ENCODE data around the gene GBP4.

GRCh38 chr1:89243046-89243445 is 44.3 kb upstream of the GBP4 start:
- TF ChIP-seq CTCF (IDR thresholded peaks at IDR 0.05 in 4 of 5, conservative IDR thresholded peaks at IDR 0.05 in 1 of 5) (no peak), POLR2A (IDR thresholded peaks at IDR 0.05) (no peak)
